Neural progenitor cell (in vitro differentiated cells): ENCODE data around the gene ARHGAP42. TPM values are rescaled to one million over a fixed set of nuclear protein-coding genes. Genes with fewer than 3 reads are reported as not detected.

ENCODE experiments used
- DNase-seq: peaks from one replicate; pipeline ENCODE4 v3.0.0-alpha.2; 2016; ENCODE audit warnings: low spot score
- H2AFZ ChIP-seq: fragments of 200-600 bp; sonication (generic); replicated peaks from 2 replicates; pipeline ENCODE4 v1.6.1; 2016; ENCODE audit warnings: antibody characterized with exemption
- H3F3A ChIP-seq: fragments of 200-600 bp; sonication (generic); 2 replicates; pipeline ENCODE4 v1.6.1; 2016; ENCODE audit warnings: antibody characterized with exemption, low read depth
- H3K27ac ChIP-seq: fragments of 200-600 bp; sonication (generic); 2 replicates; pipeline ENCODE4 v1.5.1; 2016; ENCODE audit warnings: mild to moderate bottlenecking
- H3K27me3 ChIP-seq: fragments of 200-600 bp; sonication (generic); 2 replicates; pipeline ENCODE4 v1.6.1; 2016; ENCODE audit warnings: mild to moderate bottlenecking, moderate library complexity
- H3K36me3 ChIP-seq: fragments of 200-600 bp; sonication (generic); 2 replicates; pipeline ENCODE4 v1.5.1; 2016
- H3K4me1 ChIP-seq: fragments of 200-600 bp; sonication (generic); 2 replicates; pipeline ENCODE4 v1.6.1; 2016; ENCODE audit warnings: mixed run types
- H3K4me2 ChIP-seq: fragments of 200-600 bp; sonication (generic); 2 replicates; pipeline ENCODE4 v1.6.1; 2016
- H3K4me3 ChIP-seq: fragments of 200-600 bp; sonication (generic); 2 replicates; pipeline ENCODE4 v1.5.1; 2016
- H3K79me2 ChIP-seq: fragments of 200-600 bp; sonication (generic); 2 replicates; pipeline ENCODE4 v1.6.1; 2016; ENCODE audit warnings: low read depth
- H3K9ac ChIP-seq: fragments of 200-600 bp; sonication (generic); 2 replicates; pipeline ENCODE4 v1.6.1; 2016
- H3K9me3 ChIP-seq: fragments of 200-600 bp; sonication (generic); 2 replicates; pipeline ENCODE4 v1.5.1; 2016; ENCODE audit warnings: low read depth
- H4K20me1 ChIP-seq: fragments of 200-600 bp; sonication (generic); 2 replicates; pipeline ENCODE4 v1.6.1; 2016; ENCODE audit warnings: low read depth
- H3K27ac Mint-ChIP-seq: 3 replicates; pipeline ENCODE4 v1.8.0; 2021; ENCODE audit warnings: mixed read lengths
- H3K27me3 Mint-ChIP-seq: 2 replicates; pipeline ENCODE4 v1.8.0; 2022; ENCODE audit warnings: low read depth, mild to moderate bottlenecking, inconsistent platforms, moderate library complexity, mixed read lengths; ENCODE audit not compliant: insufficient read depth
- H3K36me3 Mint-ChIP-seq: 3 replicates; pipeline ENCODE4 v1.8.0; 2021; ENCODE audit warnings: mixed read lengths
- H3K4me1 Mint-ChIP-seq: 3 replicates; pipeline ENCODE4 v1.8.0; 2021; ENCODE audit warnings: mixed read lengths
- H3K4me3 Mint-ChIP-seq: 3 replicates; pipeline ENCODE4 v1.8.0; 2021; ENCODE audit warnings: mild to moderate bottlenecking, moderate library complexity, mixed read lengths
- H3K9me3 Mint-ChIP-seq: 3 replicates; pipeline ENCODE4 v1.8.0; 2020; ENCODE audit warnings: mixed read lengths
- CTCF ChIP-seq: fragments of 200-600 bp; sonication (generic); IDR thresholded peaks from 2 replicates; pipeline ENCODE4 v1.5.1; 2017; ENCODE audit warnings: antibody characterized with exemption, mild to moderate bottlenecking
- EZH2 ChIP-seq: fragments of 200-600 bp; sonication (generic); IDR thresholded peaks from 2 replicates; pipeline ENCODE4 v1.6.1; 2017; ENCODE audit warnings: antibody characterized with exemption, mild to moderate bottlenecking, moderate library complexity
- EZH2phosphoT487 ChIP-seq: fragments of 200-600 bp; sonication (generic); IDR thresholded peaks from 2 replicates; pipeline ENCODE4 v1.6.1; 2017; ENCODE audit warnings: antibody characterized with exemption
- total RNA-seq: library from RNA; depleted of rRNA; stranded (reverse); fragments of >200 nt; gene quantifications from 2 replicates; pipeline ENCODE4 v1.2.3, GENCODE V29; 2015; ENCODE audit warnings: low replicate concordance

Gene ARHGAP42
- total RNA-seq, 1 donor from 2014 or later = 31.0 TPM

- H2AFZ ChIP-seq = peak overlapping the region; percentile 5
Measured at GRCh38 chr11:100680070-100680469, 7.0 kb upstream of the ARHGAP42 start.

GRCh38 chr11:100681064-100681502, 6.0 kb upstream of the ARHGAP42 start:
- DNase-seq = no peak
- Histone ChIP-seq H3K9ac (no peak overlapping the region), H3K27me3 (no peaks in the 10 kb centered on the region), H3F3A (peaks cover 3% of the 10 kb centered on the region), H4K20me1 (no peaks in the 10 kb centered on the region), H3K27ac (no peak overlapping the region), H3K4me1 (no peaks in the 10 kb centered on the region), H3K4me3 (no peak overlapping the region), H3K79me2 (no peaks in the 10 kb centered on the region), H2AFZ (no peak overlapping the region), H3K4me2 (no peak overlapping the region), H3K9me3 (no peaks in the 10 kb centered on the region), H3K36me3 (no peaks in the 10 kb centered on the region)
- H3K27ac Mint-ChIP-seq = no peak overlapping the region
- peaks cover 5% of the 10 kb centered on the region for H3K4me1 Mint-ChIP-seq
- no peaks in the 10 kb centered on the region for H3K9me3 Mint-ChIP-seq
- H3K36me3 Mint-ChIP-seq = no peaks in the 10 kb centered on the region
- TF ChIP-seq CTCF (no peak), EZH2phosphoT487 (no peak), EZH2 (no peak)
- no peak overlapping the region for H3K4me3 Mint-ChIP-seq
- no peaks in the 10 kb centered on the region for H3K27me3 Mint-ChIP-seq

More at GRCh38 chr11:100680070-100680469, 7.0 kb upstream of the ARHGAP42 start:
- H3K4me3 Mint-ChIP-seq = no peak overlapping the region
- Histone ChIP-seq H3K27ac (no peak overlapping the region), H3K27me3 (no peaks in the 10 kb centered on the region), H3K9ac (no peak overlapping the region), H3K4me3 (no peak overlapping the region), H3F3A (peaks cover 3% of the 10 kb centered on the region), H3K9me3 (no peaks in the 10 kb centered on the region), H3K79me2 (no peaks in the 10 kb centered on the region), H3K4me1 (peaks cover 4% of the 10 kb centered on the region), H3K4me2 (no peak overlapping the region), H4K20me1 (no peaks in the 10 kb centered on the region), H3K36me3 (no peaks in the 10 kb centered on the region)
- no peak for DNase-seq
- TF ChIP-seq EZH2 = no peak
- TF ChIP-seq EZH2phosphoT487 = no peak
- no peak for TF ChIP-seq CTCF
- peaks cover 9% of the 10 kb centered on the region for H3K4me1 Mint-ChIP-seq
- H3K9me3 Mint-ChIP-seq = no peaks in the 10 kb centered on the region
- no peaks in the 10 kb centered on the region for H3K27me3 Mint-ChIP-seq
- no peaks in the 10 kb centered on the region for H3K36me3 Mint-ChIP-seq
- peak overlapping the region; percentile 7 for H3K27ac Mint-ChIP-seq

- Histone ChIP-seq H3K79me2 (no peaks in the 10 kb centered on the region), H3K4me1 (no peaks in the 10 kb centered on the region), H4K20me1 (no peaks in the 10 kb centered on the region), H3K27me3 (no peaks in the 10 kb centered on the region), H3K27ac (no peak overlapping the region), H3K4me2 (no peak overlapping the region), H3K4me3 (no peak overlapping the region), H2AFZ (no peak overlapping the region), H3K9me3 (no peaks in the 10 kb centered on the region), H3K9ac (no peak overlapping the region), H3K36me3 (no peaks in the 10 kb centered on the region), H3F3A (peaks cover 3% of the 10 kb centered on the region)
- no peaks in the 10 kb centered on the region for H3K9me3 Mint-ChIP-seq
- H3K36me3 Mint-ChIP-seq = no peaks in the 10 kb centered on the region
- H3K27ac Mint-ChIP-seq = no peak overlapping the region
- DNase-seq = no peak
- no peak overlapping the region for H3K4me3 Mint-ChIP-seq
- peaks cover 11% of the 10 kb centered on the region for H3K4me1 Mint-ChIP-seq
- peaks cover 4% of the 10 kb centered on the region for H3K27me3 Mint-ChIP-seq
- TF ChIP-seq EZH2phosphoT487 = no peak
- peak; percentile 52 for TF ChIP-seq CTCF
Measured at GRCh38 chr11:100682247-100682969, 4.7 kb upstream of the ARHGAP42 start.
